ENCODE results near the gene PXDC1.
"Not testable (repeated sequence)": the region's sequence is repeated elsewhere in the genome, so short reads cannot be mapped to it uniquely, and the experiment has no call there.

Gene PXDC1

DNA sequence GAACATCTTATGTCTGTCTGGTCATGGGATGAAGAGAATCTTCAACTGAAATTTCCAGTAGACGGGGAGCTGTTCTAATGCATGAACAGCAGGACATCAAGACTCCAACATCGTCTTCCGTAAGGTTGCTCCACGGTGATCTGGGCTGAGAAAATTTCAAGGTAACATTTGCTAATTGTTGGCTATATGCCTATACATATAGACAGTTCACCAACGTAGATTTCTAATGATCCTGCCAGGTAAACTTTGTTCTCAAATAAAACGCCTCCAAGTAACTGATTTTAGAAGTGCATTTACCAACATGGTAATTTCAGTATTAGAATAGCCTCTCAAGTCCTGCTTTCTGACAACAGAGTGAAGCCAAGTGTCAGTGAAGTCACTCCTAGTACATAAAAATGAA is 11.3 kb upstream of the PXDC1 start:
- DNase-seq (ENCODE audit: low spot score): no peak
- FAIRE-seq: no peak

DNA sequence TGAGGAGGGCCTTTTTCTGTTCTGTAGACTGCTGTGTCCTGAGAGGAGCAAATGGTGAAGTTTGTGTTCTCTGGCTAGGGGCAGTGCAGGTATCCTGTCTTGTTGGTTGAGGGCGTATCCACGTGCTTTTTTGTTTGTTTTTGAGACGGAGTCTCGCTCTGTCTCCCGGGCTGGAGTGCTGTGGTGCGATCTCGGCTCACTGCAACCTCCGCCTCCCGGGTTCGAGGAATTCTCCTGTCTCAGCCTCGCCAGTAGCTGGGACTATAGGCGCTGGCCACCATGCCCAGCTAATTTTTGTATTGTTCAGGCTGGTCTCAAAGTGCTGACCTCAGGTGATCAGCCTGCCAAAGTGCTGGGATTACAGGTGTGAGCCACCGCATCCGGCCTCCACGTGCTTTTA is 10.8 kb upstream of the PXDC1 start:
- FAIRE-seq (no peak), DNase-seq (ENCODE audit: low spot score) (no peak)

DNA sequence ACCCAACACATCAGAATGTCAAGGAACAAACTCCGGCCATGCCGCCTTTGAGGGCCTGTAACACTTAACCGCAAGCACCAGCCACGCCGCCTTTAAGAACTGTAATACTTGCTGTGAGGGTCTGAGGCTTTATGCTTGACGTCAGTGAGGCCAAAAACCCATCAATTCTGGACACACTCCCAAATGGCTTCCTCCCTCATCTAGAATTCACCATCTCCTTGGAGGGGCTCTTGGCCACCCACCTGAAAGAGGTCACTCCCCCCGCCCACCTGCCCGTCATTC is 10.4 kb upstream of the PXDC1 start:
- FAIRE-seq (no peak), DNase-seq (ENCODE audit: low spot score) (no peak)

DNA sequence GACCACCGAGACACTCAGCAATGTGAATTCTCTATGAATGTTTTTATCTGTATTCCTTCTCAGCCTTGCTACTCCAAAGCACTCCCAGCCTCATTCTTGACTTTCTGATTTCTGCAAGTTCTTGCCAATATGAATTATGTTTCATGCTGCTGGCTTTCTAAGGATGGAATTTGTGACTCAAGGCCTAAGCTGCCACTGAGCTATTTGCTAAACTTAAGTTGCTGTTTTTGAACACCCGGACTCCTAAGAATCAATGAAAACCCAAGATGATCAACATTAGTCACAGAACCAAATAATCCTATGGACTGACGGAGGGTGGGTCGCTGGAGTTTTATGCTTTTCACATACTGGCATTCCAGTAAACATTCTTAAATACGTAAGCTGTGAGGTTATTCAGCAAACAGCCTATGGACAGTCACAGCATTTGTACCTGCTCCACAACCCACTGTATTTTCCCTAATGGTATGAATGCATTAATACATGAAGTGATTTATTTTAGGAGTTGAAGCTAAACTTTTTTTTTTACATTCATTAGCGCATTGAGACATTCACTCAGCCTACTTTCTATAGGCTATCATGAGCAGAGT is 8.2 kb upstream of the PXDC1 start:
- DNase-seq (ENCODE audit: low spot score): no peak
- FAIRE-seq: no peak

DNA sequence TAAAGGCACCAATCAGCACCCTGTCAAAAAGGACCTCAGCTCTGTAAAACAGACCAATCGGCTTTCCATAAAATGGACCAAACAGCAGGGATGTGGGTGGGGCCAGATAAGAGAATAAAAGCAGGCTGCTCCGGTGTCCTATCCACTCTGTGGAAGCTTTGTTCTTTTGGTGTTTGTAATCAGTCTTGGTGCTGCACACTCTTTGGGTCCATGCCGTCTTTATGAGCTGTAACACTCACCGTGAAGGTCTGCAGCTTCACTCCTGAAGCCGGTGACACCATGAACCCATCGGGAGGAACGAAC is 7.3 kb upstream of the PXDC1 start:
- no peak for DNase-seq (ENCODE audit: low spot score)
- FAIRE-seq: no peak

DNA sequence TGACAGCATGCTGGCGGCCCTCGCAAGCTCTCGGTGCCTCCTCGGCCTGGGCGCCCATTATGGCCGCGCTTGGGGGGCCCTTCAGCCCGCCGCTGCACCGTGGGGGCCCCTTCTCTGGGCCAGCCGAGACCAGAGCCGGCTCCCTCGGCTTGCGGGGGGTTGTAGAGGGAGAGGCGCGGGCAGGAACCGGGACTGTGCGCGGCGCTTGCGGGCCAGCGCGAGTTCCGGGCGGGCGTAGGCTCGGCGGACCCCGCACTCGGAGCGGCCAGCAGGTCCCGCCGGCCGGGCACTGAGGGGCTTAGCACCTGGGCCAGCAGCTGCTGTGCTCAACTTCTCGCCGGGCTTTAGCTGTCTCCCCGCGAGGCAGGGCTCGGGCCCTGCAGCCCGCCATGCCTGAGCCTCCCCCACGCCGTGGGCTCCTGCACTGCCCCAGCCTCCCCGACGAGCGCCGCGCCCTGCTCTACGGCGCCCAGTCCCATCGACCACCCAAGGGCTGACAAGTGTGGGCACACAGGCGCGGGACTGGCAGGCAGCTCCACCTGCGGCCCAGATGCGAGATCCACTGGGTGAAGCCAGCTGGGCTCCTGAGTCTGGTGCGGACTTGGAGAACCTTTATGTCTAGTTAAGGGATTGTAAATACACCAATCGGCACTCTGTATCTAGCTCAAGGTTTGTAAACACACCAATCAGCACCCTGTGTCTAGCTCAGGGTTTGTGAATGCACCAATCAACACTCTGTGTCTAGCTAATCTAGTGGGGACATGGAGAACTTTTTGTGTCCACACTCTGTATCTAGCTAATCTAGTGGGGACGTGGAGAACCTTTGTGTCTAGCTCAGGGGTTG is 6.7 kb upstream of the PXDC1 start:
- FAIRE-seq; DNase-seq (ENCODE audit: low spot score): not testable (repeated sequence)

DNA sequence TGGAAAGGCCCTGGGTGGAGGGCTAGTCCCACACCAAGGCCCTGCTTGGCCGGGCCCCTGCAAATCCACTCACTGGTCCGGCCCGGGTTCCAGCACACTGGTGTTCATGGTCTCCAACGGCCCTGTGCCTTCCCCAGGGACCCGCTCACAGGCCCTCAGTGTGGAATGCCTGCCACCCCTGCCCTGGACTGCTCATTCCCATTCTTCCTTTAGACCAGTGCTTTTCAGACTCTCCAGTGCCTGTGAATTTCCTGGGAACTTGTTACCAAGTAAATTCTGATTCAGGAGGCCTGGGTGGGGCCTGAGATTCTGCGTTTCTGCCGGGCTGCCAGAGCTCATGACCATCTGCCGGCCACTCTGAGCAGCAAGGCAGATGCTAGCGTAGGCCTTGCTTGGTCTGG is 5.7 kb upstream of the PXDC1 start:
- no peak for DNase-seq (ENCODE audit: low spot score)
- FAIRE-seq: no peak

DNA sequence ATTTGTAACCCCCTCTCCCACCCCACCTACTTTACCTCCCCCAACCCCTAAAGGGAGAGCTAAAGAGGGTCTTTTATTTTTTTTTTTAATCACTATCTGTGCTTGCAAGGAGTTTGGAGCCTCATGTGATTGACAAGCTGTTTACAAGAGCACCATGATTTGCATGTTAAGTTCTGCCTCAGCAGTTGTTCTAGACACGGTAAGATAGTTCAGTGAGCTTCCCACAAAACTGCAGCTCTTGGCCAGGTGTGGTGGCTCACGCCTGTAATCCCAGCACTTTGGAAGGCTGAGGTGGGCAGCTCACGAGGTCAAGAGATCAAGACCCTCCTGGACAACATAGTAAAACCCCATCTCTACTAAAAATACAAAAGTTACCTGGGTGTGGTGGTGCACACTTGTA is 5.0 kb upstream of the PXDC1 start:
- FAIRE-seq (no peak), DNase-seq (ENCODE audit: low spot score) (no peak)

DNA sequence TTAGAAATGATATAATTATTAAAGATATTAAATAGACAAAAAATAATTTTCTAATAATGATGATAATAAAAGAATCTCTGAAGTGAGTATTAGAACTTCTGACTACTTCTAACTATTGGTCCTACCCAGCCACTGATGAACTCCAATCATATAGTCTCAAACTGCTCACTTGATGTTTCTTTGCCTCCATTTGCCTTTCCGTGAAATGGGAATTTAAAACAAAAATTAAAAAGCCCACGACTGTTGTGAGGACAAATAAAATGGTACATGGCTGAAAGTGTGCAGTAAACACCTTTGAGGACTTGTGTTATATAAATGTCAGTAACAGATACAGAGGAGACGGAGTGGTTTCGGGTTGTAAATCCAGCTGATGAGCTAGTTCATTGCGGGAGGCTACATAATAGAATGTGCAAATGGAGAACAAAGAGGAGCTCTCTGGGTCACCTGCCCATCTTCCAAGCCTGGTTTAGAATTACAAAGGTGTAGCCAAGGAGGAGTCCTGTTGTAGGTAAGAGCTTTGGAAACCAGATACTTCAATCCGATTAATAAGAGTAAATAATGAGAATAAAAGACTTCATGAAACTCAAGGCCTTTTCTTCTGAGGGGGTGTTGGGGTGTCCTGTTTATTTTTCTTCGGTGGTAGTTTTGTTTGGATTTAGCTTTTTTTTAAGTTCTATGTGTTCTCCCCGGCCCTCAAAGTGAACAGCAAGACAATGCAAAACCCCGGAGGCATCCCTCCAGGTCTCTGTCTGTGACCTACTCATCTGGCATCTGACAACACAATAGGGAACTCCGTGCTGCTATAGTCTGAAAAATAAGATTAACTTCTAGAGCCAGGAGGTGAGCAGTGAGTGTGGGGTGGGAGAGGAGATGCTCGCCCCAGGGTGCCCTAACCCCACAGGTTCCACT is 4.4 kb upstream of the PXDC1 start:
- no peak for DNase-seq (ENCODE audit: low spot score)
- no peak for FAIRE-seq

DNA sequence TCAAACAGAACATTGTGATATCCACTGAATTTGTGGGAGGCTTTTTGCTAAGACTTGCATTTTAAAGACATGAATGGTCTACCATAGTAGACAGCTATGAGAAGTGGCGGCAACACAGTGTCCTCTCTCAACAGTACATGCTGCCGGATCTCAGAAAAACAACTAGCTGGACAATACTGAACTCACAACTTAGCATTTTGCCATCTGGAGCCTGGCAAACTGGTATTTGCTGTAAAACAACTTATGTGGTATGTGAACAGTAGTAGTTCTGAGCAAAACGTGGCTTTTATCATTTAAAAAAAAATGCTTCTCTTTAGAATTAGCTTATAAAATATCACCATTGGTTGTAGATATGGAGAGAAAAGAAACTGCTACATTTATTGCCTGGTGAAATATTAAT is 3.3 kb upstream of the PXDC1 start:
- FAIRE-seq: no peak

DNA sequence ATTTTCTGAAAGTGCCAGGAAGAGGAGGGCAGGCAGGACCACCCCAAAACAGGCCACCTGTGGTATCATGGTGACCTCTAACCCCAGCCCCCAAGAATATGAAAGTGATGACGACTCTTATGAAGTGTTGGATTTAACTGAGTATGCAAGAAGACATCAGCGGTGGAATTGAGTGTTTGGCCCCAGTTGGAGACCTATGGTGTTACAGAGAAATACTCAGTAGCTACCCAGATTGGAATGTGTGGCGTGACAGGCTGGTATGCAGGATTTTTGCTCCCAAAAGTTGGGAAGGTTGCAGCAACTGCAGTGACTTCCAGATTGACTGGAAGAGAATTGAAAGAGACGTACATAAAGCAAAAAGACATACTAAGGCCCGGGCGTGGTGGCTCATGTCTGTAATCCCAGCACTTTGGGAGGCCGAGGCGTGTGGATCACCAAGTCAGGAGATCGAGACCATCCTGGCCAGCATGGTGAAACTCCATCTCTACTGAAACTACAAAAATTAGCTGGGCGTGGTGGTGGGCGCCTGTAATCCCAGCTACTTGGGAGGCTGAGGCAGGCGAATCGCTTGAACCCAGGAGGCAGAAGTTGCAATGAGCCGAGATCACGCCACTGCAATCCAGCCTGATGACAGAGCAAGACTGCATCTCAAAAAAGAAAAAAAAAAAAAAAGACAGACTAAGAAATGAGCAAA is 2.7 kb upstream of the PXDC1 start:
- FAIRE-seq; DNase-seq (ENCODE audit: low spot score): not testable (repeated sequence)

More for the DNA sequence above, 3.3 kb upstream of the PXDC1 start:
- DNase-seq (ENCODE audit: low spot score): no peak

DNA sequence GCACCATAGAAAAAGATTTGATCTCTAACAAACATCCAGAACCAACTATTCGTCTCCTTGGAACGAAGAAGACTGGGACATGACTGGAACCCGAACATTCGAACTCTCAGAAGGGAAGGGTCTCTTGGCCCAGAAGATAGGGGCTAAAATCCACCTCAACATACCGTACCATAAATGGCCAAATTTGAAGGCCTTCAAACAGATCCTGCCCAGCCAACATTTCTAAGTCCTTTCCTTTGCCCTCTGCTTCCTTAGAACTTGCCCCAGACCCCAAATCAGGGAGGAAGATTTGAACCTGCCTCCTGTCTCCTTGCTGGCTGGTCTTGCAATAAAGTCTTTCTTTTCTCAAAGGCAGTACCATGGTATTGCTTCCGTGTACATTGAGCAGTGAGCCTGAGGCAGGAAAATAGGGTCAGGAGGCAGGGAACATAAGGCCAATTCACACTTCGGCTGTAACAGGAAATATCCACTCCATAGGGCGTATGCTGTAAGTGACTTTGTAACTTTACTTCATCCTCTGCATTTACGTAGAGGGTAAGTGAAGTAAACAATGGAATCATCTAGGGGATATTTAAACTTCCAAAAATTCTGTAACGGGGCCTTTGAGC is 1.8 kb upstream of the PXDC1 start:
- DNase-seq (ENCODE audit: low spot score) (no peak), FAIRE-seq (no peak)

DNA sequence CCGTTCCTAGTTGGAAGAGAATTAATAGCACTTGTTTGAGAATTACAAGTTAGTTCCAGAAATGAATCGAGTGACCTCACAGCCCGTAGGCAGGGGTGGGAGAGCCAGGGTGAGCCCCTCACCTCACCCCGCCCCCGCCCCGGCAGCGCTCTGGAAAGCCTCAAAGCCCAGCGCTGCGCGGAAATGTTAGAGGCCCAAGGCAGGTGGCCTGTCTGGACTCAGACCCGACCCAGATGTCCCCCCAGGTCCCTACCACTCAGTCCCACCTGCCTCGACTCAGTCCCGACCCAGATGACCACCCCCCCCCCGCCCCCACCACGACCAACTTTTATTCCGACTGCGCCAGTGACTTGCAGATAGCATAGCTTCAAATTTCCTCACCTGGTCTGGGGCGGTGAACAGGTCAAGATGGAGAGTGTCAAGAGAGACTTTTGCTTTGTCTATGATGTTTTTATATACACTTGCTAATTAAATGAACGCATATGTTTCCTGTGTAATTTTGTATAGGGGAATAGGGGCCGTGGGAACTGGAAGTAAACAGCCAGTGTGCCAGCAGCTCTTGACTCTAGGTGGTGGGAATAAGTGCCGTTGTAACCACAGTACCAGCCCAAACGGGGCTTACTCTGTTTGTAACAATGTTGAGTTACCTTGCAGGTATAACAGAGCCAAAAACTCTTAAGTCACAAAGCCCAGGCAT is 1.2 kb upstream of the PXDC1 start:
- FAIRE-seq (no peak), DNase-seq (ENCODE audit: low spot score) (no peak)

DNA sequence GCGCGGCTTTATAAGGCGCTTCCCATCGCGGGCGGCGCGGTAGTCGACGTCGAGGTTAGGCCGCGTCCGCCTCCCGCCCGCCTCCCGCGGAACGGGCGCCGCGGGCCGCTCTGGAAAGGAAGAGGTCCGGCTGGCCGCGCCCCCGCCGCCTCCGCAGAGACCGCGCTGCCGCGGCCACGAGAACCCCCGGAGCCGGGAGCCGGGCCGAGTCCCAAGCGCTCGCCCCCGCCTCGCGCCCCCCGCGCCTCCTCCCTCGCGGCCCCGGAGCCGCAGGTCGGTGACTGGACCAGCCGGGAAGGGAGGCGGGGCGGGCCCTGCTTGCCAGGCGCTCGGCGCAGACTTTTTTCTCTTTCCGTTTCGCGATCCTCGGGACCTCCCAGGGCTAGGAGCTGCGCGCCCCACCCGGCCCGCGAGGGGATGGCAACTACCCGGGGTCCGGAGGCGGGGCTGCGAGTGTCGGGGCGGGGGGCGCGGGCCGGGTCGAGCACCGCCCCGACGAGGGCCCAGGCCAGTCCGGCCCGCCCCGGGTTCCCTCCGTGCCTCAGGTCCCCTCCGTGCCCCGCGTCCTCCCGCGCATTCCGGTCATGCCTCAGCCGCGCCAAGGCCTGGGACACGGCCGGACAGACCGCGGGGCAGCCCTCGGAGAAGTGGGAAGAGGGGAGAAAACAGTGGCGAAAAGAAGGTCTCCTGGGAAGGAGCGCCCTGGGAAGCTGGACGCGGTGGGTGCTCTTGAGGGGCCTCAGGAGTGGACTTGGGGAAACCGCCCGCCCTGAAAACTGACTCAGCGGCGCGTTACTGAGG is 417 bp upstream of the PXDC1 start:
- DNase-seq (ENCODE audit: low spot score): peak; percentile 93
- no peak for FAIRE-seq

DNA sequence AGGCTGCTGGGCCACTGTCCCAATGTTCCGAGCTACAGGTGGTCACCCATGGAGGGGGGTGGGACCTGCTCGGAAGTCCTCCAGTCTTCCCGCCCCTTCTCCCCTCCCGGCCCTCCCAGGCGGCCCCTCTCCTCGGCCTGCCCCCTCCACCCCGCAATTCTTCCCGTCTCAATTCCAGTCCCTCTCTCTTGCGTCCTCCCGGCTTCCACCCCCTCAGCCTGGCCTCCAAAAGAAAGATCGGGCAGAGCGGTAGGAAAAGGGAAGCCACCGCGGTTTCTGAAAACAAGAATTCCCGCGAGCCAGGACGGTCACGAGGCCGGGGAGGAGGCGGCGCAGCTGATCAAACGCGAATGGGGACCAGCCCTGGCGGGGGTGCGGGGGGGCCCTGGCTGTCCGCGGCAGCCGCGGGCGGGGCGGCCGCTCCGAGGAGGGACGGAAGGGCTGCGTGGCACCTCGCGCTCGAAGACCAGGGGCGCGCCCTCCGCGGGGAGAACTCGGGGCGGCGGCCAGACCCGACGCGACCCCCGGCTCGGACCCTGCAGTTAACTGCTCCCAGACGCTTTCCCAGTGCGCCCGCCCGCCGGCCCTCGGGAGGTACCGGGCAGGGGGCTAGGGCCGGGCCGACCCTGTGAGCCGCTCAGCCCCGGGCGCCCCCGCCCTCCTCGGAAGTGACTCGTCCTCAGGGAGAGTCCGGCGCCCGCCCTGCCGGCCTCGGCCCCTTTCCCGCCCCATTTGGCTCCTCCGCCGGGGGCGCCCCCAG is 1.0 kb downstream of the PXDC1 start:
- DNase-seq (ENCODE audit: low spot score): peak; percentile 73
- no peak for FAIRE-seq

DNA sequence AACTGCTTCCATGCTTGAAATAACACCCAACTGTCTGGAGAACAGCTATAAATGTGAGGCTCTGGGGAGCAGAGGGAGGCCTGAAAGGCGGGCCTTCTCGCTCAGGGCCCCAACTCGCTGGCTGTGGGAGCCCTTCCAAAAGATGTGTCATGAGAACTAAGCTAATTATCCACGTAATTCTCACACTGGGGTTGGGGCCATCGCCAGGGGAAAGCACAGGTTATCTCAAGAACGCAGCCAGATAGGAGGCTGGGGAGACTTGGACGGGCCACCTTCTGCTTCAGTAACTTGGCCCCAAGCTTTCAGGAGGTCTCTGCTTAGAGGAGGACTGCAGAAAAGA is 1.6 kb downstream of the PXDC1 start:
- DNase-seq (ENCODE audit: low spot score) (no peak), FAIRE-seq (no peak)

DNA sequence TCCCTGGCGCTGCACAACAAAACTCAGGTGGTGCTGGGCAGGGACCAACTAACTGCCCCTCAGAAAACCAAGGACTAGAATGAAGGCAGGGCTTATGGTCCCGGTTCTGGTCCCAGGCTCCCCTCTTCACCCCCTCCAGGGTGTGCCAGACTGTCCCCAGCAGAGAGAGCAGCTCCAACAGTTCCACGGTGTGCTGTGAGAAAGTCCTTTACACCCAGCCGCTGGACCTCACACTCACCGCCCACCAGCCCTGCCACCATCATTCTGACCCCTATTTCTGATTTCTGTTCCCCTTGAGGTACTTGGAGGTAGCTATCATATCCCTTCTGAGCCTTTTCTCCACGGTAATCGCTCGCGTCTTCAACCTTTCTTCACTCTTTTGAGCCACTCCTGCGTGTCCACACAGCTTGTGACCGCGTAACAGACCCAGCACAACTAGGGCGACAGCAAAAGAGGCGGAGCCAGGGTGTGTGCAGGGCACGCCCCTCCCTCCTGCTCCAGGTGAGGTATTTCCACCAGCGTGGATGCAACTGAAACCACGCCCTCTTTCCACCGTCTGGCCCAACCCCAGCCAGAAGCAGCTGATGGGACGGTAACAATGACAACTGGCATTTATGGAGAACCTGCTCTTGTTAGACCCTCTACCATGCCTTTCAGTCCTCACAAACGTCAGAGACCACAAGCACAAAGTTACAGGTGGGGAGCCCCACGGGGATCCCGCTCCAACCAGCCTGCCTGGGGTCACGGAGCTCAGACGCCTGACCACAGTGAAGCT is 2.3 kb downstream of the PXDC1 start:
- FAIRE-seq: no peak
- no peak for DNase-seq (ENCODE audit: low spot score)

DNA sequence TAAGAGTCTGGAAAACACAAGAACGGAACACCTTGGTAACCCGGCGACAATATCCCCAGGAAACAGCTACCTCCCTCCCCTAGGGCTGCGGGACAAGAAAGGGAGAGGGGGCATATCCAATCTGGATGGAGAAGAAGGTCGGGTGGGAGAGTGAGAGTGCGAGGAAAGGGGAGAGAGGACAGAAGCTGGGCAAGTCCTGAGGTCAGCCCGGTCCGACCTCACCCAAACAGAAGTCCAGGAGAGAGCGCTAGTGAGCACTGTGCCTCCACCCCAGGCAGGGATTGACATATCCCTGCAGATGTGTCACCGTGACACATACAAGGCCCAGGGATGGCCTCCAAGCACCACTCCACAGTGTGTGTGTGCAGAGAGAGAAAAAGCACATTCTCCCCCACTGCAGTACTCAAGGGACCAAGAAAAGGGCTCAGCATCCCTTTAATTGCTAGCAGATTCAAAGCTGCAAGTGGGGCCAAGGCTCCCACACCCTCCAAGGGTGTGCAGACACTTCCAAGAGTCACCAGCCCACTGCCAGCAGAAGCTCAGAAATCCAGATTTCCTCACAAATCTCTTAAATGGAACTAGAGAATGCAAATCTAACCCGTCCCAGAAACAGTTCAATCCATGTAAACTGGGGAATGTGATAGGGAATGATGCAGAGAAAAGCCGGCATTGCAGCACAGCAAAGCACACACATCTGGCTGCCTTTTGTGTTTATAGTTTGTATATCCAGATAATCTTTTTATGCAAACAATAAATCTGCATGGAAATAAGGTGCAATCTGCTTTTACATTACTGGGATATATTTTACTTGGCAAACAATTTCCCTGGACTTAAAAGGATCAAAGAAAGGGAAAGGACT is 3.1 kb downstream of the PXDC1 start:
- peak; percentile 58 for DNase-seq (ENCODE audit: low spot score)

More for the DNA sequence above, 3.1 kb downstream of the PXDC1 start:
- FAIRE-seq: no peak

All from urothelium cell line (cell line).